ENCODE results near the gene ATP10A.

ATP10A gene

DNA sequence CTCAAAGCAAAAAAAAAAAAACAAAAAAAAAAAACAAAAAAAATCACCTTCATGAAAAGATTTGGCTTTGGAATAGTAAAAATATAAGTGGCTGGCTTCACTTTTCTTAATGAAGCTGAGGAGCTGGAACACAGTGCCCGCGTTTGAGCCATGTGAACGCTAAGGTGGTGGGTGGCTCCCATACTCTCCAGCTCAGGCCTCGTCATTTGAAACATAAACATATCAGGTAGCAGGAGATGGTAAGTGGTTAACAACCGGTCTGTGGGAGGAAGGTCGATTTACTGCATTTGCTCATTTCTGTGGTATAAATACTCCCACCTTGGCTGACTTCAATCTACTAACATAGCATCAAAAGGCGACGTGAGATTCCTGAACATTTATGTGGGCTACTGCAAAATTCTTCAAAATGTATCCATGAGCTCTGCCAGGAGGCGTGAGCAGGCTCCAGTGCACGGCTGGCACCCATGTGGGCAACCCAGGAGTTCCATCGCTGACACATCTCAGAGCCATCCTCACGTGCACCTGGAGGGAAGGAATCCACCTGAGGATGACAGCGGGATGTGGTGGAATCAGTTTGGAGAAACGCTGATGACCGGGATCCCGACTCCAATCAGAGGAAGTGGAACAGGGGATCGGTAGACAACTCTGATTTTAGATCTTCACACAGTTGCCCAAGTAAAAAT is 157.6 kb downstream of the ATP10A start:
- H3K36me3 ChIP-seq: peaks cover 36% of the 10 kb centered on the region
- H4K20me1 ChIP-seq: peaks cover 14% of the 10 kb centered on the region; the same call in 1 of the 2 replicates
- H3K27ac ChIP-seq: no peak overlapping the region
- no peaks in the 10 kb centered on the region for H3K9me3 ChIP-seq
- H3K4me2 ChIP-seq: no peak overlapping the region
- TF ChIP-seq Cebpa-rat (IDR thresholded peaks at IDR 0.05): no peak
- no peak overlapping the region for H3K9ac ChIP-seq
- no peaks in the 10 kb centered on the region for H3K27me3 ChIP-seq
- no peaks in the 10 kb centered on the region for H3K4me1 ChIP-seq
- H3K4me3 ChIP-seq: no peak overlapping the region

DNA sequence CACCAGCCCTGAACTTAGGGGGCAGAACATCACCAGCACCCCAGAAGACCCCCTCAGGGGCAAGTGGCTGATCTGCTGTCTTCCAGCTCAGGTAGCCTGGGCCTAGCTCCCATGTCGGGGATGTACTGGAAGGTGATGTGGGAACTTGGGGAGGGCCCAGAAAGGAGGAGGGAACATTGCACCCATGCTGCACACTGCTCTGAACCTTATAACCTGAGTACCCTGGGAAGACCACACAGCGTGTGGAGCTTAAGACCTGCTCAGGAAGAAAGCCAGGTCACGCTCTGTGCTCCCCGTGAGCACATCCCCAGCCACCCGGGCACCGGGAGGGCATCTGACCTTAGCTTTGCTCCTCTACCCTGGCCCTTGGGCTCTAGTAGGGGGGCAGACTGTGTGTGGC is 159.4 kb downstream of the ATP10A start:
- Histone ChIP-seq H3K4me3 (no peak overlapping the region), H3K9me3 (no peaks in the 10 kb centered on the region), H3K4me2 (no peak overlapping the region), H3K27me3 (no peaks in the 10 kb centered on the region), H3K4me1 (no peaks in the 10 kb centered on the region), H3K9ac (no peak overlapping the region), H3K36me3 (peaks cover 39% of the 10 kb centered on the region), H4K20me1 (no peaks in the 10 kb centered on the region), H3K27ac (no peak overlapping the region)
- TF ChIP-seq Cebpa-rat (IDR thresholded peaks at IDR 0.05): no peak

- Histone ChIP-seq H3K27me3 (no peaks in the 10 kb centered on the region), H3K9me3 (no peaks in the 10 kb centered on the region), H3K4me2 (no peak overlapping the region), H3K4me1 (no peaks in the 10 kb centered on the region), H4K20me1 (no peaks in the 10 kb centered on the region), H3K9ac (no peak overlapping the region), H3K27ac (no peak overlapping the region), H3K4me3 (no peak overlapping the region), H3K36me3 (peaks cover 32% of the 10 kb centered on the region)
- TF ChIP-seq Cebpa-rat (IDR thresholded peaks at IDR 0.05): no peak
Measured at GRCh38 chr15:25701721-25702465, 161.2 kb downstream of the ATP10A start.

GRCh38 chr15:25700916-25701315 is 162.2 kb downstream of the ATP10A start:
- Histone ChIP-seq H4K20me1 (no peaks in the 10 kb centered on the region), H3K36me3 (peaks cover 32% of the 10 kb centered on the region), H3K27ac (no peak overlapping the region), H3K9ac (no peak overlapping the region), H3K4me3 (no peak overlapping the region), H3K4me2 (no peak overlapping the region), H3K27me3 (no peaks in the 10 kb centered on the region; the same call in 1 of the 2 replicates), H3K9me3 (no peaks in the 10 kb centered on the region), H3K4me1 (no peaks in the 10 kb centered on the region)
- no peak for TF ChIP-seq Cebpa-rat (IDR thresholded peaks at IDR 0.05)

DNA sequence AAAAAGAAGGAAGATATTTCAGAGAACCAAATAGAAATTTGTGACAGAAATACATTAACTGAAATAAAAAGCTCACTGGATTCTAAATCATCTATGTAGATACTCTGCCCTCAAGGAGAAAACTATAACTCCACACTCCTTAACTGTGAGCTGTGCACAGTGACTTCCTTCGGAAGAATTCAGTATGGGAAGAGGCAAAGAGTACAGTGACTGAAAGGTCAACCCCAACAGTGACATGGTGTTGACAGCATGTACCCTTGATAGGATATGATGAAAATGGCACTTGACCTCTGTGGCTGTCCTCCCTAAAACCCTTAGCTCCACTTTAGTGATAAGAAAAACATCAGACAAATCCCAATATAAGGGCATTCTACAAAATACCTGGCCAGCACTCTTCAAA is 165.5 kb downstream of the ATP10A start:
- H4K20me1 ChIP-seq: no peaks in the 10 kb centered on the region
- no peak overlapping the region for H3K4me3 ChIP-seq
- no peaks in the 10 kb centered on the region; the same call in 1 of the 2 replicates for H3K27me3 ChIP-seq
- H3K4me2 ChIP-seq: no peak overlapping the region
- no peak for TF ChIP-seq Cebpa-rat (IDR thresholded peaks at IDR 0.05)
- H3K4me1 ChIP-seq: peaks cover 15% of the 10 kb centered on the region
- no peak overlapping the region for H3K9ac ChIP-seq
- no peaks in the 10 kb centered on the region for H3K9me3 ChIP-seq
- H3K36me3 ChIP-seq: peaks cover 56% of the 10 kb centered on the region
- H3K27ac ChIP-seq: no peak overlapping the region

- Histone ChIP-seq H3K9me3 (no peaks in the 10 kb centered on the region), H3K4me3 (no peak overlapping the region), H3K27ac (no peak overlapping the region), H3K4me2 (no peak overlapping the region), H3K27me3 (no peaks in the 10 kb centered on the region; the same call in 1 of the 2 replicates), H3K36me3 (peaks cover 57% of the 10 kb centered on the region), H3K9ac (no peak overlapping the region), H4K20me1 (no peaks in the 10 kb centered on the region), H3K4me1 (peaks cover 15% of the 10 kb centered on the region)
- TF ChIP-seq Cebpa-rat (IDR thresholded peaks at IDR 0.05): no peak
Measured at GRCh38 chr15:25695875-25696760, 167.0 kb downstream of the ATP10A start.

- TF ChIP-seq Cebpa-rat (IDR thresholded peaks at IDR 0.05): no peak
- H3K36me3 ChIP-seq: peaks cover 60% of the 10 kb centered on the region
- no peaks in the 10 kb centered on the region for H4K20me1 ChIP-seq
- no peak overlapping the region for H3K4me2 ChIP-seq
- H3K9me3 ChIP-seq: no peaks in the 10 kb centered on the region
- H3K9ac ChIP-seq: no peak overlapping the region
- no peaks in the 10 kb centered on the region; the same call in 1 of the 2 replicates for H3K27me3 ChIP-seq
- H3K4me1 ChIP-seq: peaks cover 15% of the 10 kb centered on the region
- H3K27ac ChIP-seq: no peak overlapping the region
- no peak overlapping the region for H3K4me3 ChIP-seq
Measured at GRCh38 chr15:25694823-25695312, 168.3 kb downstream of the ATP10A start.

GRCh38 chr15:25694239-25694584 is 168.9 kb downstream of the ATP10A start:
- no peak overlapping the region for H3K9ac ChIP-seq
- no peak for TF ChIP-seq Cebpa-rat (IDR thresholded peaks at IDR 0.05)
- peak overlapping the region; percentile 53 for H3K4me2 ChIP-seq
- H3K27me3 ChIP-seq: no peaks in the 10 kb centered on the region; the same call in 1 of the 2 replicates
- no peaks in the 10 kb centered on the region for H3K9me3 ChIP-seq
- no peak overlapping the region for H3K4me3 ChIP-seq
- H3K27ac ChIP-seq: no peak overlapping the region; the same call in 1 of the 2 replicates
- H3K36me3 ChIP-seq: peaks cover 66% of the 10 kb centered on the region
- no peaks in the 10 kb centered on the region for H4K20me1 ChIP-seq
- peaks cover 15% of the 10 kb centered on the region for H3K4me1 ChIP-seq
